Neutrophil (primary cell): ENCODE results near the gene GLT8D2.

Experiments
- H3K27ac ChIP-seq: fragments of 200-600 bp; sonication (generic); 2 replicates; pipeline ENCODE4 v1.5.1; 2016; ENCODE audit warnings: mild to moderate bottlenecking, moderate library complexity
- H3K27me3 ChIP-seq: fragments of 200-600 bp; sonication (generic); 2 replicates; pipeline ENCODE4 v1.6.0; 2016; ENCODE audit warnings: mild to moderate bottlenecking
- H3K36me3 ChIP-seq: fragments of 200-600 bp; sonication (generic); 2 replicates; pipeline ENCODE4 v1.5.1; 2017
- H3K4me1 ChIP-seq, 2 experiments: fragments of 200-600 bp in 1 of 2; sonication (generic) in 1 of 2; 1 replicate in 1 of 2; 2 replicates in 1 of 2; pipeline versions ENCODE4 v1.5.1 to v1.6.1; 2013 to 2016; ENCODE audit warnings: low read depth in 1 of 2, low read length in 1 of 2, mild to moderate bottlenecking in 1 of 2, moderate library complexity in 1 of 2; ENCODE audit not compliant: control insufficient read depth in 1 of 2, insufficient read depth in 1 of 2
- H3K4me3 ChIP-seq, 2 experiments: fragments of 200-600 bp in 1 of 2; sonication (generic) in 1 of 2; 1 replicate in 1 of 2; 2 replicates in 1 of 2; pipeline ENCODE4 v1.5.1; 2013 to 2016; ENCODE audit warnings: low read depth in 1 of 2, low read length in 1 of 2, mild to moderate bottlenecking in 1 of 2, moderate library complexity in 1 of 2
- H3K9me3 ChIP-seq: fragments of 200-600 bp; sonication (generic); 2 replicates; pipeline ENCODE4 v1.5.1; 2016
- CTCF ChIP-seq: fragments of 200-600 bp; sonication (generic); IDR thresholded peaks from 2 replicates; pipeline ENCODE4 v1.5.1; 2016; ENCODE audit warnings: antibody characterized with exemption

GLT8D2 gene

GRCh38 chr12:104054681-104055346, 4.8 kb upstream of the GLT8D2 start:
- Histone ChIP-seq H3K4me3 (no peak overlapping the region), H3K27me3 (peaks cover 41% of the 10 kb centered on the region), H3K36me3 (no peaks in the 10 kb centered on the region), H3K4me1 (peaks cover 0 to 3% of the 10 kb centered on the region in 2 experiments), H3K9me3 (no peaks in the 10 kb centered on the region), H3K27ac (no peak overlapping the region)
- TF ChIP-seq CTCF: no peak

- H3K9me3 ChIP-seq: no peaks in the 10 kb centered on the region
- no peak for TF ChIP-seq CTCF
- no peak overlapping the region for H3K4me3 ChIP-seq
- H3K27ac ChIP-seq: no peak overlapping the region
- peaks cover 0 to 7% of the 10 kb centered on the region in 2 experiments for H3K4me1 ChIP-seq
- H3K36me3 ChIP-seq: no peaks in the 10 kb centered on the region
- peaks cover 59% of the 10 kb centered on the region for H3K27me3 ChIP-seq
These were observed 449 bp upstream of the GLT8D2 start for GRCh38 chr12:104050436-104050835.

GRCh38 chr12:104049278-104049902, 597 bp downstream of the GLT8D2 start:
- Histone ChIP-seq H3K27ac (no peak overlapping the region), H3K36me3 (no peaks in the 10 kb centered on the region), H3K4me3 (no peak overlapping the region), H3K9me3 (no peaks in the 10 kb centered on the region), H3K27me3 (peaks cover 55% of the 10 kb centered on the region), H3K4me1 (peaks cover 0 to 7% of the 10 kb centered on the region in 2 experiments)
- TF ChIP-seq CTCF: no peak

- no peak overlapping the region for H3K4me3 ChIP-seq
These were observed 1.2 kb downstream of the GLT8D2 start for GRCh38 chr12:104048811-104049210.

GRCh38 chr12:104048162-104048561, 1.8 kb downstream of the GLT8D2 start:
- Histone ChIP-seq H3K9me3 (no peaks in the 10 kb centered on the region), H3K36me3 (no peaks in the 10 kb centered on the region), H3K4me3 (no peak overlapping the region), H3K4me1 (peaks cover 0 to 7% of the 10 kb centered on the region in 2 experiments), H3K27ac (no peak overlapping the region), H3K27me3 (peaks cover 51% of the 10 kb centered on the region)
- no peak for TF ChIP-seq CTCF

More at GRCh38 chr12:104048811-104049210, 1.2 kb downstream of the GLT8D2 start:
- peaks cover 0 to 7% of the 10 kb centered on the region in 2 experiments for H3K4me1 ChIP-seq
- no peaks in the 10 kb centered on the region for H3K9me3 ChIP-seq
- H3K36me3 ChIP-seq: no peaks in the 10 kb centered on the region
- TF ChIP-seq CTCF: no peak
- no peak overlapping the region for H3K27ac ChIP-seq
- peaks cover 55% of the 10 kb centered on the region for H3K27me3 ChIP-seq
